SK-N-SH treated with all-trans-retinoic acid at 6 μM for 48 hours (cell line): ENCODE results near the gene INTS14.

ENCODE experiments used
- ATAC-seq: fragments of 200-7000 bp; cut with Tn5 transposase; 3 replicates; pipeline ENCODE4 v1.9.1; 2020; ENCODE audit warnings: mild to moderate bottlenecking, moderate library complexity
- BACH2 ChIP-seq: fragments of 250-450 bp; sonication (Bioruptor Pico); IDR thresholded peaks from 2 replicates; pipeline ENCODE4 v1.9.0; 2021; ENCODE audit warnings: mild to moderate bottlenecking, borderline replicate concordance
- CREB5 ChIP-seq: fragments of 250-450 bp; sonication (Bioruptor Pico); IDR thresholded peaks from 2 replicates; pipeline ENCODE4 v1.5.1; 2020; ENCODE audit warnings: low read depth, mild to moderate bottlenecking, moderate library complexity
- CSDC2 ChIP-seq: fragments of 250-450 bp; sonication (Bioruptor Pico); IDR thresholded peaks from 2 replicates; pipeline ENCODE4 v1.5.0; 2020; ENCODE audit warnings: mild to moderate bottlenecking, moderate library complexity
- GLIS3 ChIP-seq: fragments of 250-450 bp; sonication (Bioruptor Pico); IDR thresholded peaks from 2 replicates; pipeline ENCODE4 v1.5.0; 2020; ENCODE audit warnings: mild to moderate bottlenecking, moderate library complexity
- POU6F1 ChIP-seq: fragments of 250-450 bp; sonication (Bioruptor Pico); IDR thresholded peaks from 2 replicates; pipeline ENCODE4 v1.8.0; 2021; ENCODE audit warnings: low read depth, mild to moderate bottlenecking, moderate library complexity, borderline replicate concordance
- PPARA ChIP-seq: fragments of 250-450 bp; sonication (Bioruptor Pico); IDR thresholded peaks from 2 replicates; pipeline ENCODE4 v1.5.0; 2020; ENCODE audit warnings: mild to moderate bottlenecking, borderline replicate concordance
- RARB ChIP-seq: fragments of 250-450 bp; sonication (Bioruptor Pico); IDR thresholded peaks from 2 replicates; pipeline ENCODE4 v1.8.0; 2021; ENCODE audit warnings: mild to moderate bottlenecking, moderate library complexity
- SNAI2 ChIP-seq: fragments of 250-450 bp; sonication (Bioruptor Pico); IDR thresholded peaks from 2 replicates; pipeline ENCODE4 v1.5.0; 2020; ENCODE audit warnings: mild to moderate bottlenecking, moderate library complexity
- ZC3H10 ChIP-seq: fragments of 250-450 bp; sonication (Bioruptor Pico); IDR thresholded peaks from 2 replicates; pipeline ENCODE4 v1.5.1; 2021; ENCODE audit warnings: mild to moderate bottlenecking, moderate library complexity
- ZFP3 ChIP-seq: fragments of 250-450 bp; sonication (Bioruptor Pico); IDR thresholded peaks from 2 replicates; pipeline ENCODE4 v1.5.0; 2020; ENCODE audit warnings: mild to moderate bottlenecking, moderate library complexity
- ZNF565 ChIP-seq: fragments of 450-650 bp; formaldehyde crosslinking; conservative IDR thresholded peaks from 2 replicates; pipeline ENCODE4 v1.5.0; 2020; ENCODE audit warnings: low read depth, mild to moderate bottlenecking, moderate library complexity
- ZNF8 ChIP-seq: fragments of 450-650 bp; formaldehyde crosslinking; IDR thresholded peaks from 2 replicates; pipeline ENCODE4 v1.5.0; 2020; ENCODE audit warnings: mild to moderate bottlenecking, moderate library complexity
- TF ChIP-seq, protein P1 (sequence below): fragments of 250-450 bp; sonication (Bioruptor Pico); IDR thresholded peaks from 2 replicates; pipeline ENCODE4 v1.5.0; 2020; ENCODE audit warnings: mild to moderate bottlenecking, moderate library complexity
- TF ChIP-seq, protein P2 (sequence below): fragments of 250-450 bp; sonication (Bioruptor Pico); IDR thresholded peaks from 2 replicates; pipeline ENCODE4 v1.5.1; 2021; ENCODE audit warnings: mild to moderate bottlenecking, moderate library complexity
- TF ChIP-seq, protein P3 (sequence below): fragments of 250-450 bp; sonication (Bioruptor Pico); IDR thresholded peaks from 2 replicates; pipeline ENCODE4 v1.8.0; 2020; ENCODE audit warnings: mild to moderate bottlenecking, moderate library complexity, borderline replicate concordance

INTS14 gene

GRCh38 chr15:65631503-65631902, 20.6 kb upstream of the INTS14 start (continued):
- TF ChIP-seq, protein P1, sequence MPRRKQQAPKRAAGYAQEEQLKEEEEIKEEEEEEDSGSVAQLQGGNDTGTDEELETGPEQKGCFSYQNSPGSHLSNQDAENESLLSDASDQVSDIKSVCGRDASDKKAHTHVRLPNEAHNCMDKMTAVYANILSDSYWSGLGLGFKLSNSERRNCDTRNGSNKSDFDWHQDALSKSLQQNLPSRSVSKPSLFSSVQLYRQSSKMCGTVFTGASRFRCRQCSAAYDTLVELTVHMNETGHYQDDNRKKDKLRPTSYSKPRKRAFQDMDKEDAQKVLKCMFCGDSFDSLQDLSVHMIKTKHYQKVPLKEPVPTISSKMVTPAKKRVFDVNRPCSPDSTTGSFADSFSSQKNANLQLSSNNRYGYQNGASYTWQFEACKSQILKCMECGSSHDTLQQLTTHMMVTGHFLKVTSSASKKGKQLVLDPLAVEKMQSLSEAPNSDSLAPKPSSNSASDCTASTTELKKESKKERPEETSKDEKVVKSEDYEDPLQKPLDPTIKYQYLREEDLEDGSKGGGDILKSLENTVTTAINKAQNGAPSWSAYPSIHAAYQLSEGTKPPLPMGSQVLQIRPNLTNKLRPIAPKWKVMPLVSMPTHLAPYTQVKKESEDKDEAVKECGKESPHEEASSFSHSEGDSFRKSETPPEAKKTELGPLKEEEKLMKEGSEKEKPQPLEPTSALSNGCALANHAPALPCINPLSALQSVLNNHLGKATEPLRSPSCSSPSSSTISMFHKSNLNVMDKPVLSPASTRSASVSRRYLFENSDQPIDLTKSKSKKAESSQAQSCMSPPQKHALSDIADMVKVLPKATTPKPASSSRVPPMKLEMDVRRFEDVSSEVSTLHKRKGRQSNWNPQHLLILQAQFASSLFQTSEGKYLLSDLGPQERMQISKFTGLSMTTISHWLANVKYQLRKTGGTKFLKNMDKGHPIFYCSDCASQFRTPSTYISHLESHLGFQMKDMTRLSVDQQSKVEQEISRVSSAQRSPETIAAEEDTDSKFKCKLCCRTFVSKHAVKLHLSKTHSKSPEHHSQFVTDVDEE (CRISPR knock-in tag) = no peak
- no peak for TF ChIP-seq ZNF565 (CRISPR knock-in tag)
- TF ChIP-seq, all 23 proteins: peak for 0

GRCh38 chr15:65630760-65631159, 19.8 kb upstream of the INTS14 start:
- ATAC-seq = no peak
- TF ChIP-seq CSDC2 (CRISPR knock-in tag) (no peak), ZFP3 (CRISPR knock-in tag) (no peak), GLIS3 (CRISPR knock-in tag) (no peak), POU6F1 (no peak), ZNF8 (CRISPR knock-in tag) (no peak), ZC3H10 (no peak), ZNF565 (CRISPR knock-in tag) (no peak), SNAI2 (CRISPR knock-in tag) (no peak), CREB5 (CRISPR knock-in tag) (no peak), PPARA (CRISPR knock-in tag) (no peak), RARB (CRISPR knock-in tag) (no peak)
- TF ChIP-seq, protein P2, sequence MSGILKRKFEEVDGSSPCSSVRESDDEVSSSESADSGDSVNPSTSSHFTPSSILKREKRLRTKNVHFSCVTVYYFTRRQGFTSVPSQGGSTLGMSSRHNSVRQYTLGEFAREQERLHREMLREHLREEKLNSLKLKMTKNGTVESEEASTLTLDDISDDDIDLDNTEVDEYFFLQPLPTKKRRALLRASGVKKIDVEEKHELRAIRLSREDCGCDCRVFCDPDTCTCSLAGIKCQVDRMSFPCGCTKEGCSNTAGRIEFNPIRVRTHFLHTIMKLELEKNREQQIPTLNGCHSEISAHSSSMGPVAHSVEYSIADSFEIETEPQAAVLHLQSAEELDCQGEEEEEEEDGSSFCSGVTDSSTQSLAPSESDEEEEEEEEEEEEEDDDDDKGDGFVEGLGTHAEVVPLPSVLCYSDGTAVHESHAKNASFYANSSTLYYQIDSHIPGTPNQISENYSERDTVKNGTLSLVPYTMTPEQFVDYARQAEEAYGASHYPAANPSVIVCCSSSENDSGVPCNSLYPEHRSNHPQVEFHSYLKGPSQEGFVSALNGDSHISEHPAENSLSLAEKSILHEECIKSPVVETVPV (CRISPR knock-in tag) = no peak
- TF ChIP-seq, protein P1 (CRISPR knock-in tag) = no peak
- TF ChIP-seq, protein P3, sequence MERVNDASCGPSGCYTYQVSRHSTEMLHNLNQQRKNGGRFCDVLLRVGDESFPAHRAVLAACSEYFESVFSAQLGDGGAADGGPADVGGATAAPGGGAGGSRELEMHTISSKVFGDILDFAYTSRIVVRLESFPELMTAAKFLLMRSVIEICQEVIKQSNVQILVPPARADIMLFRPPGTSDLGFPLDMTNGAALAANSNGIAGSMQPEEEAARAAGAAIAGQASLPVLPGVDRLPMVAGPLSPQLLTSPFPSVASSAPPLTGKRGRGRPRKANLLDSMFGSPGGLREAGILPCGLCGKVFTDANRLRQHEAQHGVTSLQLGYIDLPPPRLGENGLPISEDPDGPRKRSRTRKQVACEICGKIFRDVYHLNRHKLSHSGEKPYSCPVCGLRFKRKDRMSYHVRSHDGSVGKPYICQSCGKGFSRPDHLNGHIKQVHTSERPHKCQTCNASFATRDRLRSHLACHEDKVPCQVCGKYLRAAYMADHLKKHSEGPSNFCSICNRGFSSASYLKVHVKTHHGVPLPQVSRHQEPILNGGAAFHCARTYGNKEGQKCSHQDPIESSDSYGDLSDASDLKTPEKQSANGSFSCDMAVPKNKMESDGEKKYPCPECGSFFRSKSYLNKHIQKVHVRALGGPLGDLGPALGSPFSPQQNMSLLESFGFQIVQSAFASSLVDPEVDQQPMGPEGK (CRISPR knock-in tag) = no peak

DNA sequence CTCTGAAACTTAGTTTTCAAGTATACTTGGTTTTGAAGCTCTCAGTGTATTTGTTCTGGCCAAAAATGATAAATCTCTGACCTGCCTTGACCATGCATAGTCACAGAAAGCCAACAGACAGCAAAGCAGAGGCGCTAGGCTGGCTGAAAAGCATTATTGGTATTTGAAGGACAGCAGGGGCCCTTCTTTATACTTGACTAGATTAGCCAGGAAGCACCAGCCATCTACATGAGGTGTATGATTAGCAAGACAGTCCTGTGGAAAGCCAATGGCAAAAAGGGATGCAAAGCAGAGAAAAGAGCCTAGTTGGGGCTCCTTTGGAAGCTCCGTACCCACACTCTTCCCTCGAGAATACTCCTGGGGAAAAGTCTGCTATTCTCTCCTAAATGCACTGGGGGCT, 18.6 kb upstream of the INTS14 start:
- ATAC-seq = no peak
- no peak for TF ChIP-seq BACH2
- TF ChIP-seq ZFP3 (CRISPR knock-in tag) = no peak
- no peak for TF ChIP-seq PPARA (CRISPR knock-in tag)

- TF ChIP-seq GLIS3 (CRISPR knock-in tag) = no peak
- no peak for ATAC-seq
Observed at GRCh38 chr15:65626856-65627255, 15.9 kb upstream of the INTS14 start.
